Activated CD4-positive, alpha-beta T cell treated with anti-CD3 and anti-CD28 coated beads, Interleukin-2, Interleukin-6, amounts not matched to agents 100 ng/mL and 50 ng/mL, durations not matched to agents 16 hours and 8 hours (primary cell): Measurements from ENCODE around the gene NPVF.

Source experiments
- DNase-seq: peaks from one replicate; pipeline ENCODE4 v3.0.0-alpha.2; 2020

The NPVF gene

GRCh38 chr7:25223206-25223605 lies 5.1 kb downstream of the NPVF start:
- DNase-seq, result no peak

- no peak for DNase-seq
Observed at GRCh38 chr7:25222666-25223065, 5.6 kb downstream of the NPVF start.

- no peak for DNase-seq
Observed at GRCh38 chr7:25221009-25221408, 7.3 kb downstream of the NPVF start.

- no peak for DNase-seq
Observed at GRCh38 chr7:25218191-25218590, 10.1 kb downstream of the NPVF start.

- DNase-seq, result peak; percentile 53
Observed at GRCh38 chr7:25216837-25217236, 11.4 kb downstream of the NPVF start.

GRCh38 chr7:25215694-25216335 lies 12.5 kb downstream of the NPVF start:
- DNase-seq, result no peak

- DNase-seq, result no peak
Observed at GRCh38 chr7:25208525-25209221, 19.6 kb downstream of the NPVF start.

- DNase-seq, result no peak
Observed at GRCh38 chr7:25207887-25208286, 20.4 kb downstream of the NPVF start.

GRCh38 chr7:25206765-25207164 lies 21.5 kb downstream of the NPVF start:
- no peak for DNase-seq

- DNase-seq, result no peak
Observed at GRCh38 chr7:25196132-25196896, 32.0 kb downstream of the NPVF start.

GRCh38 chr7:25194036-25194435 lies 34.2 kb downstream of the NPVF start:
- no peak for DNase-seq

GRCh38 chr7:25192043-25192442 lies 36.2 kb downstream of the NPVF start:
- DNase-seq, result no peak

GRCh38 chr7:25189197-25189596 lies 39.1 kb downstream of the NPVF start:
- no peak for DNase-seq

GRCh38 chr7:25187932-25188331 lies 40.4 kb downstream of the NPVF start:
- no peak for DNase-seq

GRCh38 chr7:25186436-25186835 lies 41.9 kb downstream of the NPVF start:
- no peak for DNase-seq

- no peak for DNase-seq
Observed at GRCh38 chr7:25181532-25181931, 46.8 kb downstream of the NPVF start.

GRCh38 chr7:25180946-25181345 lies 47.3 kb downstream of the NPVF start:
- no peak for DNase-seq

GRCh38 chr7:25180592-25180923 lies 47.7 kb downstream of the NPVF start:
- no peak for DNase-seq

GRCh38 chr7:25179771-25180591 lies 48.3 kb downstream of the NPVF start:
- peak; percentile 97 for DNase-seq

- DNase-seq, result no peak
Observed at GRCh38 chr7:25179325-25179724, 49.0 kb downstream of the NPVF start.
